ENCODE data around the gene AP2A2.

Gene AP2A2

DNA sequence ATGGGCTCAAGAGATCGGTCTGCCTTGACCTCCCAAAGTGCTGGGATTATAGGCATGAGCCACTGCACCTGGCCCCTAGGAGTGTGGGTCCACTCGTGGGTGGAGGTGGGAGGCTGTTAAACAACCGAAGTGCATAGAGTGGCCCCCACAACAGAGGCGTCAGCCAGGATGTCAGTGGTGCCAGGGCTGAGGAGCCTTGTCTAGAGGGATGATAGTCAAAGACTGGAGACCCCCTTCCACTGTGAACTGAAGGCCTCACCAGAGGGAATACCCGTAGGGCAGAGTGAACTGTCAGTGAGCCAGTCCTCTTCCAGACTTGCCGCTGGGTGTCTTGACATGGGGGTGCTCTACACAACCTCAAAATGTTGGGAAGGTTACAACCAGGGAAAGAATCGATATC lies 38.2 kb downstream of the AP2A2 start:
- Histone ChIP-seq H3K79me1 (ENCODE audit: low read depth, low read length) (peaks cover 2% of the 10 kb centered on the region), H3K9ac (ENCODE audit: low read depth, low read length, poor library complexity) (no peak overlapping the region), H4K91ac (ENCODE audit: low read depth, low read length, poor library complexity) (no peak overlapping the region), H2AFZ (ENCODE audit: low read length) (no peak overlapping the region), H2BK12ac (ENCODE audit: low read length) (no peak overlapping the region), H2BK15ac (ENCODE audit: low read length) (no peak overlapping the region), H3K36me3 (replicated peaks in 1 of 2; ENCODE audit: control insufficient read depth in 2 of 2, insufficient read depth in 2 of 2, low read length in 2 of 2) (peaks cover 23 to 73% of the 10 kb centered on the region in 2 donors), H3K27ac (replicated peaks; ENCODE audit: low read length) (no peak overlapping the region), H3K27me3 (ENCODE audit: control insufficient read depth in 3 of 3, insufficient read depth in 3 of 3, low read depth in 1 of 3, low read length in 3 of 3) (no peaks in the 10 kb centered on the region), H3K23ac (ENCODE audit: low read depth, low read length, poor library complexity) (no peak overlapping the region), H3K4me3 (ENCODE audit: low read length in 2 of 2) (no peak overlapping the region), H2AK5ac (ENCODE audit: low read depth, low read length) (no peak overlapping the region), H3K4me1 (ENCODE audit: control insufficient read depth in 2 of 2, insufficient read depth in 1 of 2, low read depth in 1 of 2, low read length in 2 of 2) (no peaks in the 10 kb centered on the region), H3K9me3 (replicated peaks in 1 of 2; ENCODE audit: control insufficient read depth in 2 of 2, insufficient read depth in 1 of 2, low read depth in 1 of 2, low read length in 2 of 2) (peaks cover 2 to 5% of the 10 kb centered on the region in 2 donors), H4K8ac (ENCODE audit: low read depth, low read length) (no peak overlapping the region), H3K18ac (ENCODE audit: low read length) (no peak overlapping the region), H2BK120ac (ENCODE audit: low read depth, low read length) (no peak overlapping the region), H3K4ac (ENCODE audit: low read length) (no peak overlapping the region), H3K14ac (ENCODE audit: low read length) (no peak overlapping the region), H2BK5ac (ENCODE audit: low read length) (no peak overlapping the region), H3K4me2 (ENCODE audit: insufficient read depth, low read length, poor library complexity, severe bottlenecking) (no peak overlapping the region)
- DNase-seq (ENCODE audit: low spot score), result no peak
- WGBS, 2 donors (ENCODE audit: extremely low coverage in 2 of 2, insufficient read length in 2 of 2, insufficient replicate concordance in 1 of 2), result no CpG with 5 or more reads among the region's 7 CpGs

DNA sequence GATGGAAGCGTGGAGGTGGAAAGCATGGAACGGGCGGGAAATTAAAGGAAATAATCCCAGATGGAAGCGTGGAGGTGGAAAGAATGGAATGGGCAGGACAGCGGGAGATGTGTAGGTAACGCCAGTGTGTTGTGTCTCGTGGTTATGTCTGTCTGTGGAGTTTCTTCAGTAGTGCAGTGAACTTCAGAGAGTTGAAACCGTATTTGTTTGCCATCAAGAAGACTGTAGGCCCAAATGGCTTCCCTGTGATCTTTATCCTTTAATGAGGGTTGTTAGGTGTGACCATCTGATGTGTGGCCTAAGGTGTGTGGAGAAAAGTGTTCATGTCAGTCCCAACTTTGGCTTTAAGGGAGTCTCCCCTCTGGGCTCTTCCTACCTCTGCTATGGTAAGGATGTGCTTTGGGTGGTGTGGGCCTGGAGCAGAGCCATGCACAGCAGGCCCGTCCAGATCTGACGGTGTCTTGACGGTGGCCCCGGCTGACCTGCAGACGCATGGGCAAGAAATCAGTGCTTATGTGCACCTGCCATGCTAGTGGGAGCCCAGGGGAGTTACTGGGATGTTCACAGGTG lies 39.6 kb downstream of the AP2A2 start:
- no peak overlapping the region for H3K4me3 ChIP-seq (ENCODE audit: low read length in 2 of 2)
- no peak overlapping the region for H2AK5ac ChIP-seq (ENCODE audit: low read depth, low read length)
- no peak overlapping the region for H3K18ac ChIP-seq (ENCODE audit: low read length)
- H2BK15ac ChIP-seq (ENCODE audit: low read length), result no peak overlapping the region
- H3K23ac ChIP-seq (ENCODE audit: low read depth, low read length, poor library complexity), result no peak overlapping the region
- no peaks in the 10 kb centered on the region for H3K4me1 ChIP-seq (ENCODE audit: control insufficient read depth in 2 of 2, insufficient read depth in 1 of 2, low read depth in 1 of 2, low read length in 2 of 2)
- H3K36me3 ChIP-seq (replicated peaks in 1 of 2; ENCODE audit: control insufficient read depth in 2 of 2, insufficient read depth in 2 of 2, low read length in 2 of 2), result peaks cover 23 to 69% of the 10 kb centered on the region in 2 donors
- no peak overlapping the region for H2BK5ac ChIP-seq (ENCODE audit: low read length)
- peaks cover 4% of the 10 kb centered on the region for H3K79me1 ChIP-seq (ENCODE audit: low read depth, low read length)
- H4K8ac ChIP-seq (ENCODE audit: low read depth, low read length), result no peak overlapping the region
- no peak for DNase-seq (ENCODE audit: low spot score)
- H3K14ac ChIP-seq (ENCODE audit: low read length), result no peak overlapping the region
- no CpG with 5 or more reads among the region's 13 CpGs for WGBS, 2 donors (ENCODE audit: extremely low coverage in 2 of 2, insufficient read length in 2 of 2, insufficient replicate concordance in 1 of 2)
- no peak overlapping the region for H3K27ac ChIP-seq (replicated peaks; ENCODE audit: low read length)
- H3K9ac ChIP-seq (ENCODE audit: low read depth, low read length, poor library complexity), result no peak overlapping the region
- H3K27me3 ChIP-seq (ENCODE audit: control insufficient read depth in 3 of 3, insufficient read depth in 3 of 3, low read depth in 1 of 3, low read length in 3 of 3), result no peaks in the 10 kb centered on the region
- no peak overlapping the region for H4K91ac ChIP-seq (ENCODE audit: low read depth, low read length, poor library complexity)
- H2BK12ac ChIP-seq (ENCODE audit: low read length), result no peak overlapping the region
- no peak overlapping the region for H3K4me2 ChIP-seq (ENCODE audit: insufficient read depth, low read length, poor library complexity, severe bottlenecking)
- peaks cover 2 to 5% of the 10 kb centered on the region in 2 donors for H3K9me3 ChIP-seq (replicated peaks in 1 of 2; ENCODE audit: control insufficient read depth in 2 of 2, insufficient read depth in 1 of 2, low read depth in 1 of 2, low read length in 2 of 2)
- H2AFZ ChIP-seq (ENCODE audit: low read length), result no peak overlapping the region
- no peak overlapping the region for H3K4ac ChIP-seq (ENCODE audit: low read length)
- H2BK120ac ChIP-seq (ENCODE audit: low read depth, low read length), result no peak overlapping the region

DNA sequence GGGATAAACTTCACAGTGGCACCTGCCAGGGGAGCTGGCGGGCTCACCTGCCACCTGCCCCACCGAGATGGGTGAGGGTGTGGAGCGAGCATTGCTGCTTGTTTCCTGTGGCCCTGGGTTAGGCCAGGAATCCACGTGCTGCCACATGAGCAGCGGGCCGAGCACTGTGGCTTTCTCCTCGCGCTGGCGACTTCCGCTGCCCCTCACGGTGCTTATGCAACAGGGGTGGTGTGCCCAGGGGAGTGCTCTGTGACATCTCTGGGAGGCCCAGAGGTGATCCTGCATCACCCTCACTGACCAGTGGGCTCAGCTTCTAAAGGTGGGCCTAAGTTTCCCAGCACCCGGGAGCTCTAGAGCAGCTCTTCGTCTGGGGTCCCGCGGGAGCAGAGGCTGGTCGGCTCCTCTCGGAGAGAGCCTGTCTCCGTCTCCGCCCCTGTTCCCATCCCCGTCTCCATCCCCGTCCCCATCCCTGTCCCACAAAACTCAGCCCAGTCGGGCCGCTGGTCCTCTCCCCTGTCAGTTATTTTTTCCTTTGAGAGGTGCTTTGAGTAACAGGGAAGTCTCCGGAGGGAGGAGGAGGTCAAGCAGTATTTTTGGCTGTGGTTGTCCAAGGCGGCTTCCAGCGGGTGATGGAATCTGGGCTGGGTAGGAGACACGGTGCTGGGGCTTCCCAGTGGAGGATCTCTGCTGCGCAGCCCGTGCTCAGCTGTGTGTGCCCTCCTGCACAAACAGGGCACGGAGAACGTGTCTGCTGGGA lies 42.5 kb downstream of the AP2A2 start:
- Histone ChIP-seq H3K4me3 (ENCODE audit: low read length in 2 of 2) (peak overlapping the region in 1 of 2 donors; percentile 63), H4K91ac (ENCODE audit: low read depth, low read length, poor library complexity) (peak overlapping the region; percentile 80), H2BK5ac (ENCODE audit: low read length) (peak overlapping the region; percentile 57), H3K23ac (ENCODE audit: low read depth, low read length, poor library complexity) (no peak overlapping the region), H2BK15ac (ENCODE audit: low read length) (no peak overlapping the region), H3K9ac (ENCODE audit: low read depth, low read length, poor library complexity) (peak overlapping the region; percentile 56), H3K9me3 (replicated peaks in 1 of 2; ENCODE audit: control insufficient read depth in 2 of 2, insufficient read depth in 1 of 2, low read depth in 1 of 2, low read length in 2 of 2) (peaks cover 2 to 5% of the 10 kb centered on the region in 2 donors), H3K36me3 (replicated peaks in 1 of 2; ENCODE audit: control insufficient read depth in 2 of 2, insufficient read depth in 2 of 2, low read length in 2 of 2) (peaks cover 40 to 76% of the 10 kb centered on the region in 2 donors), H2BK120ac (ENCODE audit: low read depth, low read length) (no peak overlapping the region), H4K8ac (ENCODE audit: low read depth, low read length) (no peak overlapping the region), H2AK5ac (ENCODE audit: low read depth, low read length) (no peak overlapping the region), H3K4me1 (ENCODE audit: control insufficient read depth in 2 of 2, insufficient read depth in 1 of 2, low read depth in 1 of 2, low read length in 2 of 2) (no peaks in the 10 kb centered on the region), H2AFZ (ENCODE audit: low read length) (no peak overlapping the region), H2BK12ac (ENCODE audit: low read length) (no peak overlapping the region), H3K27me3 (ENCODE audit: control insufficient read depth in 3 of 3, insufficient read depth in 3 of 3, low read depth in 1 of 3, low read length in 3 of 3) (no peaks in the 10 kb centered on the region), H3K27ac (replicated peaks; ENCODE audit: low read length) (peak overlapping the region; percentile 43), H3K79me1 (ENCODE audit: low read depth, low read length) (peaks cover 7% of the 10 kb centered on the region), H3K4ac (ENCODE audit: low read length) (no peak overlapping the region), H3K14ac (ENCODE audit: low read length) (peak overlapping the region; percentile 14), H3K4me2 (ENCODE audit: insufficient read depth, low read length, poor library complexity, severe bottlenecking) (no peak overlapping the region), H3K18ac (ENCODE audit: low read length) (no peak overlapping the region)
- no peak for DNase-seq (ENCODE audit: low spot score)
- no CpG with 5 or more reads among the region's 31 CpGs for whole genome bisulfite sequencing, 2 donors (ENCODE audit: extremely low coverage in 2 of 2, insufficient read length in 2 of 2, insufficient replicate concordance in 1 of 2)

DNA sequence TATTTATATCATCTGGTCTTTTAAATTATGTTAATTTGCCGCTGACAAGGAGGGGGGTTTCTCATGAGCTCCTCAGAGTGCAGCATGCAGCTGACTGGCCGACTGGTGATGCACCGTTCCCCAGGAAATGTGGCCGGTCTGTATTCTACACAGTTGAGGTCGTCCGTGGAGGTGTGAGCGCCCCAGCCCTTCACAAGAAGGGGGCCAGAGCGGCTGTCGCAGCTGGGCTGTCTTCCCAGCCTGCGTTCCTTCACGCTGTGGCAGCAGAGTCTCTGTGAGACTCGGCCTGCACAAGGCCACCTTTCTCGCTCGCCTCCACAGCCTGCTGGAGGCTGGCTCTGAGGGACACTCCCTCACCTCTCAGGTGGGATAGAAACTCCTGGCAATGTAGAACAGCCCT lies 43.2 kb downstream of the AP2A2 start:
- Histone ChIP-seq H3K14ac (ENCODE audit: low read length) (no peak overlapping the region), H3K4me2 (ENCODE audit: insufficient read depth, low read length, poor library complexity, severe bottlenecking) (no peak overlapping the region), H4K8ac (ENCODE audit: low read depth, low read length) (no peak overlapping the region), H2BK12ac (ENCODE audit: low read length) (no peak overlapping the region), H3K36me3 (replicated peaks in 1 of 2; ENCODE audit: control insufficient read depth in 2 of 2, insufficient read depth in 2 of 2, low read length in 2 of 2) (peaks cover 42 to 76% of the 10 kb centered on the region in 2 donors), H2AK5ac (ENCODE audit: low read depth, low read length) (no peak overlapping the region), H2BK5ac (ENCODE audit: low read length) (no peak overlapping the region), H2BK120ac (ENCODE audit: low read depth, low read length) (no peak overlapping the region), H4K91ac (ENCODE audit: low read depth, low read length, poor library complexity) (no peak overlapping the region), H3K18ac (ENCODE audit: low read length) (no peak overlapping the region), H3K27me3 (ENCODE audit: control insufficient read depth in 3 of 3, insufficient read depth in 3 of 3, low read depth in 1 of 3, low read length in 3 of 3) (no peaks in the 10 kb centered on the region), H3K4me3 (ENCODE audit: low read length in 2 of 2) (no peak overlapping the region), H3K9ac (ENCODE audit: low read depth, low read length, poor library complexity) (no peak overlapping the region), H3K4me1 (ENCODE audit: control insufficient read depth in 2 of 2, insufficient read depth in 1 of 2, low read depth in 1 of 2, low read length in 2 of 2) (no peaks in the 10 kb centered on the region), H2BK15ac (ENCODE audit: low read length) (no peak overlapping the region), H2AFZ (ENCODE audit: low read length) (no peak overlapping the region), H3K4ac (ENCODE audit: low read length) (no peak overlapping the region), H3K79me1 (ENCODE audit: low read depth, low read length) (peaks cover 7% of the 10 kb centered on the region), H3K9me3 (replicated peaks in 1 of 2; ENCODE audit: control insufficient read depth in 2 of 2, insufficient read depth in 1 of 2, low read depth in 1 of 2, low read length in 2 of 2) (no peaks in the 10 kb centered on the region), H3K27ac (replicated peaks; ENCODE audit: low read length) (no peak overlapping the region), H3K23ac (ENCODE audit: low read depth, low read length, poor library complexity) (no peak overlapping the region)
- DNase-seq (ENCODE audit: low spot score), result no peak
- no CpG with 5 or more reads among the region's 14 CpGs for WGBS, 2 donors (ENCODE audit: extremely low coverage in 2 of 2, insufficient read length in 2 of 2, insufficient replicate concordance in 1 of 2)
